Neural cell (in vitro differentiated cells): ENCODE measurements around the gene SAYSD1. TPM values are rescaled to one million over a fixed set of nuclear protein-coding genes. Genes with fewer than 3 reads are reported as not detected.

ENCODE experiments used
- H2AFZ ChIP-seq: fragments of 200-600, 300-800 bp; sonication (generic), shearing (Covaris generic); 2 replicates; pipeline ENCODE4 v1.6.0; 2014; ENCODE audit warnings: low read depth, mild to moderate bottlenecking, antibody characterized with exemption, low read length, moderate library complexity
- H3F3A ChIP-seq: fragments of 200-600 bp; shearing (Covaris generic); 2 replicates; pipeline ENCODE4 v1.6.1; 2016; ENCODE audit warnings: mild to moderate bottlenecking, moderate library complexity, mixed read lengths, antibody characterized with exemption, low read length; ENCODE audit not compliant: insufficient read depth, poor library complexity, severe bottlenecking
- H3K27ac ChIP-seq: fragments of 200-600, 300-800 bp; sonication (generic), shearing (Covaris generic); 2 replicates; pipeline ENCODE4 v1.5.1; 2014; ENCODE audit warnings: mild to moderate bottlenecking, low read length, moderate library complexity
- H3K27me3 ChIP-seq: fragments of 300-800, 200-600 bp; sonication (generic), shearing (Covaris generic); 2 replicates; pipeline ENCODE4 v1.6.0; 2014; ENCODE audit warnings: mild to moderate bottlenecking, low read depth, low read length, moderate library complexity; ENCODE audit not compliant: insufficient read depth
- H3K36me3 ChIP-seq: fragments of 300-800, 200-600 bp; sonication (generic), shearing (Covaris generic); 2 replicates; pipeline ENCODE4 v1.5.1; 2014; ENCODE audit warnings: mild to moderate bottlenecking, antibody characterized with exemption, low read length, moderate library complexity; ENCODE audit not compliant: insufficient read depth
- H3K4me2 ChIP-seq: fragments of 300-800, 200-600 bp; sonication (generic), shearing (Covaris generic); 2 replicates; pipeline ENCODE4 v1.6.0; 2014; ENCODE audit warnings: mild to moderate bottlenecking, low read length
- H3K4me3 ChIP-seq: fragments of 300-800, 200-600 bp; sonication (generic), shearing (Covaris generic); 2 replicates; pipeline ENCODE4 v1.5.1; 2014; ENCODE audit warnings: mild to moderate bottlenecking, low read length, moderate library complexity
- H3K79me2 ChIP-seq: fragments of 200-600 bp; shearing (Covaris generic); replicated peaks from 2 replicates; pipeline ENCODE4 v1.6.0; 2014; ENCODE audit warnings: mild to moderate bottlenecking, low read length, moderate library complexity; ENCODE audit not compliant: insufficient read depth
- H3K9ac ChIP-seq: fragments of 300-800, 200-600 bp; sonication (generic), shearing (Covaris generic); 2 replicates; pipeline ENCODE4 v1.6.1; 2016; ENCODE audit warnings: mild to moderate bottlenecking, low read length, mixed read lengths
- H3K9me2 ChIP-seq: fragments of 200-600 bp; shearing (Covaris generic); 2 replicates; pipeline ENCODE4 v1.6.1; 2016; ENCODE audit warnings: mild to moderate bottlenecking, low read length, mixed read lengths; ENCODE audit not compliant: insufficient read depth
- H3K9me3 ChIP-seq: fragments of 200-600, 300-800 bp; sonication (generic), shearing (Covaris generic); 2 replicates; pipeline ENCODE4 v1.6.1; 2016; ENCODE audit warnings: mild to moderate bottlenecking, mixed run types, low read length, moderate library complexity, mixed read lengths
- H4K20me1 ChIP-seq: fragments of 200-600 bp; shearing (Covaris generic); 2 replicates; pipeline ENCODE4 v1.6.1; 2016; ENCODE audit warnings: mild to moderate bottlenecking, mixed run types; ENCODE audit not compliant: insufficient read depth
- CTCF ChIP-seq: fragments of 450-650 bp; IDR thresholded peaks from 2 replicates; pipeline ENCODE4 v1.5.1; 2014; ENCODE audit warnings: antibody characterized with exemption, mild to moderate bottlenecking, moderate library complexity; ENCODE audit not compliant: poor library complexity, severe bottlenecking
- EP300 ChIP-seq: fragments of 450-650 bp; conservative IDR thresholded peaks from 2 replicates; pipeline ENCODE4 v1.6.1; 2014; ENCODE audit warnings: antibody characterized with exemption, mild to moderate bottlenecking, moderate library complexity; ENCODE audit not compliant: poor library complexity, severe bottlenecking
- EZH2 ChIP-seq: fragments of 200-600, 300-800 bp; shearing (Covaris generic), sonication (generic); IDR thresholded peaks from 2 replicates; pipeline ENCODE4 v1.6.1; 2014; ENCODE audit warnings: antibody characterized with exemption, low read length, borderline replicate concordance, mild to moderate bottlenecking; ENCODE audit not compliant: insufficient read depth, poor library complexity, severe bottlenecking
- MXI1 ChIP-seq: fragments of 450-650 bp; conservative IDR thresholded peaks from 2 replicates; pipeline ENCODE4 v1.6.1; 2014; ENCODE audit warnings: antibody characterized with exemption, mild to moderate bottlenecking; ENCODE audit not compliant: poor library complexity, severe bottlenecking
- POLR2AphosphoS5 ChIP-seq: IDR thresholded peaks from 2 replicates; pipeline ENCODE4 v1.6.1; 2012
- RAD21 ChIP-seq: fragments of 450-650 bp; conservative IDR thresholded peaks from 2 replicates; pipeline ENCODE4 v1.6.1; 2014; ENCODE audit warnings: antibody characterized with exemption, mild to moderate bottlenecking, moderate library complexity
- REST ChIP-seq: IDR thresholded peaks from 2 replicates; pipeline ENCODE4 v1.6.1; 2012; ENCODE audit warnings: borderline replicate concordance
- SMC3 ChIP-seq: fragments of 450-650 bp; conservative IDR thresholded peaks from 2 replicates; pipeline ENCODE4 v1.6.1; 2014; ENCODE audit warnings: antibody characterized with exemption, mild to moderate bottlenecking, moderate library complexity; ENCODE audit not compliant: poor library complexity
- TAF1 ChIP-seq: IDR thresholded peaks from 2 replicates; pipeline ENCODE4 v1.6.1; 2012; ENCODE audit warnings: low read depth
- polyA plus RNA-seq: library from polyadenylated mRNA; depleted of rRNA; stranded (reverse); fragments of >200 nt; gene quantifications from 2 replicates; pipeline ENCODE4 v1.2.3, GENCODE V29; 2014

Gene SAYSD1
- polyA plus RNA-seq, 1 donor from 2014 or later: 40.5 TPM

GRCh38 chr6:39063526-39063925 lies 51.5 kb downstream of the SAYSD1 start:
- Histone ChIP-seq H3K4me2 (no peak overlapping the region), H3K9me3 (no peaks in the 10 kb centered on the region), H2AFZ (no peak overlapping the region), H4K20me1 (no peaks in the 10 kb centered on the region), H3K27me3 (no peaks in the 10 kb centered on the region), H3K79me2 (no peaks in the 10 kb centered on the region), H3K9ac (no peak overlapping the region), H3F3A (no peaks in the 10 kb centered on the region), H3K4me3 (no peak overlapping the region), H3K9me2 (no peaks in the 10 kb centered on the region), H3K27ac (no peak overlapping the region), H3K36me3 (no peaks in the 10 kb centered on the region)
- TF ChIP-seq TAF1 (no peak), EP300 (no peak), RAD21 (no peak), MXI1 (no peak), REST (no peak), SMC3 (no peak), EZH2 (no peak), POLR2AphosphoS5 (no peak), CTCF (no peak)

- Histone ChIP-seq H3F3A (no peaks in the 10 kb centered on the region), H3K4me3 (no peak overlapping the region), H3K4me2 (no peak overlapping the region), H3K9me3 (no peaks in the 10 kb centered on the region), H3K9me2 (no peaks in the 10 kb centered on the region), H3K9ac (no peak overlapping the region), H3K79me2 (no peaks in the 10 kb centered on the region), H3K36me3 (no peaks in the 10 kb centered on the region), H4K20me1 (no peaks in the 10 kb centered on the region), H2AFZ (no peak overlapping the region), H3K27ac (no peak overlapping the region), H3K27me3 (no peaks in the 10 kb centered on the region)
- no peak for TF ChIP-seq EZH2
- no peak for TF ChIP-seq EP300
- no peak for TF ChIP-seq CTCF
- TF ChIP-seq MXI1: no peak
- no peak for TF ChIP-seq REST
- no peak for TF ChIP-seq SMC3
- TF ChIP-seq RAD21: no peak
- TF ChIP-seq TAF1: no peak
- no peak for TF ChIP-seq POLR2AphosphoS5
Observed at GRCh38 chr6:39062014-39062740, 52.8 kb downstream of the SAYSD1 start.
